ENCODE data around the gene HPD.

The HPD gene

DNA sequence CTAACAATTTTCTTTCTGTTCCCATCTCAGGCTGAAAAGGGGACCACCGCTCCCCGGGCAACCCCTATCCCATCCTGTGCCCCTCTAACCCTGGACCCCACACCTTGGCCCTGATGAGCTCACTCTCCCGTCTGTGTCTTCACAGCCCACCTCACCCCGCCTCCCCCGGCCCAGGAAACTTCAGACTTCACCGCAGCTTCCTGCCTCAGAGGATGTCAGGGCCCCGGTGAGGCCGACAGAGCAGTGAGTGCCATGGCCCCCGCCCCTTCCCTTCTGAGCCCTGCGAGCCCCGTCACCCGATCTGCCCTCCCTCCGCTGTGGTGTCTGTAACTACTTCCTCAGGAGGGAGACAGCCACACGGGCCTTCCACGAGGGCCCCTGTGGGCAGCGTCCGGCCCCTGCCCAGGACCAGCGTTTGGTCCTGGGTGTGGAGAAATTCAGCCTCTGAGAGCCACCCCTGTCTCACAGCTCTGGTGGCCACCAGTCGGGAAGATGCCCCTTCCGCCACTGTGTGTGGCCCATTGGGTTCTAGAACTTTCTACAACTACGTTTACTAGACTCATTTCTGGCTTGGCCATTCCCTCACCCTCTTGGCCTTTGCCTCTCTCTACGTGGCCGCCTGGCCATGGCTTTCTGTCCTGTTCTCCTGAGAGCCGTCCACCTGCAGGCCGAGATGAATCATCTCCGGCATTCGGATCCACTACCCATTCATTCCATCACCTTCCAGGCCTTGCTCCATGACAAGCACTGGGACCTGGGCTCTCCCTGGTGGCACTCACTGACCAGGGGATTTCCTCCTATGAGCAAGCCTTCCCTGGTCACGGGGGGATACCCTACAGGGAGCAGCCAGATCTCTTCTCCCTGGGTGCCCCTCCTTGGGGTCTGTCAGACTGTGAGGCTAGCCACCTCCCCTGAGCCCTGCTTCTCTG lies 68.6 kb downstream of the HPD start:
- Histone ChIP-seq H3K9ac (ENCODE audit: low read length in 2 of 2) (no peak overlapping the region), H3K4me1 (ENCODE audit: control insufficient read depth, insufficient read depth, low read length) (peaks cover 26% of the 10 kb centered on the region), H3K27ac (ENCODE audit: low read length) (no peak overlapping the region), H3K27me3 (ENCODE audit: control insufficient read depth in 1 of 2, insufficient read depth in 2 of 2, low read length in 2 of 2) (no peaks in the 10 kb centered on the region), H3K9me3 (ENCODE audit: control insufficient read depth in 2 of 2, low read length in 2 of 2) (no peaks in the 10 kb centered on the region), H3K4me3 (ENCODE audit: low read length in 2 of 2) (no peak overlapping the region), H3K36me3 (ENCODE audit: control insufficient read depth in 2 of 2, insufficient read depth in 2 of 2, low read length in 2 of 2) (no peaks in the 10 kb centered on the region)

Data from stomach smooth muscle (tissue), 2 donors.